Kasumi-1 (cell line): ENCODE measurements around the gene ARHGEF37.
A peak's percentile ranks its signal among the peaks of the same experiment; 100 is the strongest.

Source experiments
- DNase-seq, 2 experiments: peaks; one replicate each; lab custom pipeline; 2025; lab: John Stamatoyannopoulos, UW

Gene ARHGEF37

DNA sequence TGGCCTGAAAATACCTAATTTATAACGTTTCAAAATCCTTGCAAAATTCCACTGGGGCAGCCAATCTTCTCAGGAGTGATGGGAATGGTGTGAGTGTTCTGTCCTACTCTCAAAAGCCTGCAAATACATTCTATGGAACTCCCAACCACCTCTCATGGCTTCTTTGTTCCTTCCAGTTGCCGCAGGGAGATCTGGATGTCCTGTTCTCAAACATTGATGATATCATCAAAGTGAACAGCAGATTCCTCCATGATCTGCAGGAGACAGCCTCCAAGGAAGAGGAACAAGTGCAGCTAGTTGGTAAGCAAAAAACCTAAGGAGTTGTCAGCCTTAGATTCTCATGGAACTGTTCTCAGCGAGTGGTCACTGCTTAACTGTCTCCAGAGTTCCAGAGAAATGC, 19.6 kb downstream of the ARHGEF37 start:
- no peak for DNase-seq

DNA sequence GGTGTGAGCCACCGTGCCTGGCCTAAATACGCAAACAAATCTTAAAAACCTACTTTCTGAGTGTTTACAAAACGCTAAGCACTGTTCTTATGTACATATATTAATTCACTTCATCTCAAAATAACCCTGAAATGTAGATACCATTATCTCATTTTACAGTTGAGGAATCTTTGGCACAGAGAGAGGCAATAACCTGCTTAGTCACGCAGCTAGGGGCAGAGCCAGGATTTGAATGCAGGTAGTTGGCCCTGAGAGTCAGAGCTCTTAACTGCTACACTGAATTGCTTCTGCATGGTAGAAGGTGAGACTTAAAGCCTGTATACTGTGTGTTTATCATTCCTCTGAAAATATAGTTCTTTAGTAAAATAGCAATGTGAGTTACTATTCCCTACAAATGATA, 21.9 kb downstream of the ARHGEF37 start:
- no peak for DNase-seq

DNA sequence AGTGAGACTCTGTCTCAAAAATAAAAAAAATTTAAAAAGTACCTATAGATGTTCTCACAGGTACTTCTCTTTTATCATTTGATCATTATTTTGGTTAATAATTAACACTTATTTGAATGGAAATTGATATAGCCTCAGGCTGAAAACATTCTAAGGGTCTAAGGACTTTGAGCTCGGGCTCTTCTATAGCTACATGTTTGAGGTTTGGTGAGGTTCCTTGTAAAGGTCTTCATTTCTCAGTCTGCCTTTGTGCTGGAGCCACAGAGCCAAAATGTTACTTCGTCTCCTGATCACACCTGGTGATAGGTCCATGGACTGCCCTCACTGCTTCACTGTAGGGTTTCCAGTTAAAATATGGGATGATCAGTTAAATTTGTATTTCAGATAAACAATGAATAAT, 22.6 kb downstream of the ARHGEF37 start:
- DNase-seq, result no peak

DNA sequence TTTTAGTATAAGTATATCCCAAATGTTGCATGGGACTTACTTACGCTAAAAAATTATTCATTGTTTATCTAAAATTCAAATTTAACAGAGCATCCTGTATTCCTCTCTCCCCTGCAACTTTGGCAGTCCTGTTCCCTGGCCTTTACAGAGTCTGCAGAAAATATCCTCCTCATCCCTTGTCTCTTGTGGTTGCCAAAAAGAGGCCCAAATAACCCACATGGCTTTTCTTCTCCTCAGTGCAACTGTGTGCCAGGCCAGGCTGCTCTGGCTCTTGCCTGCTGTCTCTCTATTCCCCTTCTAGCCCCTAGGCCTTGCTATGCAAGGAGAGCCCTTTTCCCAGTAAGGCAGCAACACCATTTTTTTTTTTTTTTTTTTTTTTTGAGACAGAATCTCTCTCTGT, 23.0 kb downstream of the ARHGEF37 start:
- DNase-seq, result no peak

DNA sequence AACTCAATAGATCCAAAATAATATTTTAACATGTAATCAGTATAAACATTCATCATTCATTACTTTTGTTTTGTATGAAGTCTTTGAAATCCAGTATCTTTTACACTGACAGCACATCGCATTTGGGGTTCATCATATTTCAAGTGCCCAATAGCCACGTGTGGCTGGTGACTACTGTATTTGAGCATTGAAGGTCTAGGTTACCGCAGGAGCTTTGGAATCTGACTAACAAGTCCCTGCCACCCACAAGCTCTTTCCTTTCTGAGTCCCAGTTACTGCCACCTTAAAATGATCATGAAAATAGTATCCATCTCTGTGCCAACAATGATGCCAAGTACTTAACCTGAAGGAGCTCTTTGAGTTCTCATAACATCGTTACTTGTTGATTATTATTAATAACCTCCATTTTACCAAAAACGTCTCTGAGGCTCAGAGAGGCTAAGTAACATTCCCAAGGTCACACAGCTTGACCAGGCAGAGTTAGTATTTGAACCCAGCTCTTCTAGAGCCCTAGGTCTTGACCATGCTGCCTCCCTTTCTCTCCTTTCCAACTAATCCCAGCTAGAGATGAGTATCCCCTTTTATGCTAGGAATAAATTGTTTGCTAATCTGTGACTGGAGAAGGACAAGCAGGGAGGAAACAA, 24.2 kb downstream of the ARHGEF37 start:
- DNase-seq, result no peak

DNA sequence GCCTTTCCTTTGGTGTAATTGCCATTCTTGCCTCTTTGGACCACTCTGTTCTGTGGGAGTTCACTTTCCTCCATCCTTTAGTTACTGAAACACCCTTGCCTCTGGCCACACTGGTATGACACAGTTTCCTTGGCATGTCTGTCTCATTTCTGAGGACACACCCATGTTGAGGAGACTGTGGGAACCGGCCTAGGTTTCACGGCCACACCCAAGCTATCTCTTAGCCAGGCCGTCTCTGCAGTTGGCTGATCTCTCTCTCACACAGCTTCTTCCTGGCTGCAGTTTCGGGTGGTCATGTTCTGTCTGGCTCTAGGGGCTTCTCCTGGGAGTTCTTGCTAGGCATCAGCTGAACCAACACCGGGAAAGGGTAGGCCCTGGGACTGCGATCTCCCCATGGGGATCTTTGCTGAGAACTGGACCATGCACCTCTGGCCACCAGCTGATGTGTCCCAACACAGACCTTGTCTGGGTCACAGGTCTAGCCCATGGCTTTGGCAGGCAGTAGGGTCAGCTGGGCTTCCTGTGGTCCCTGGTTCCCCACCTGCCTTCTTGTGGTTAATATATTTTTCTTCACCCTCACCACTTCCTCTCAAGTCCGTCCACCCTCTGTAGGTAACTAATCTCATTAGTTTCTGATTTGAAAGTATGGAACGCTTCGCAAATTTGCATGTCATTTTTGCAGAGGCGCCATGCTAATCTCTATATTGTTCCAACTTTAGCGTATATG, 24.9 kb downstream of the ARHGEF37 start:
- no peak for DNase-seq

DNA sequence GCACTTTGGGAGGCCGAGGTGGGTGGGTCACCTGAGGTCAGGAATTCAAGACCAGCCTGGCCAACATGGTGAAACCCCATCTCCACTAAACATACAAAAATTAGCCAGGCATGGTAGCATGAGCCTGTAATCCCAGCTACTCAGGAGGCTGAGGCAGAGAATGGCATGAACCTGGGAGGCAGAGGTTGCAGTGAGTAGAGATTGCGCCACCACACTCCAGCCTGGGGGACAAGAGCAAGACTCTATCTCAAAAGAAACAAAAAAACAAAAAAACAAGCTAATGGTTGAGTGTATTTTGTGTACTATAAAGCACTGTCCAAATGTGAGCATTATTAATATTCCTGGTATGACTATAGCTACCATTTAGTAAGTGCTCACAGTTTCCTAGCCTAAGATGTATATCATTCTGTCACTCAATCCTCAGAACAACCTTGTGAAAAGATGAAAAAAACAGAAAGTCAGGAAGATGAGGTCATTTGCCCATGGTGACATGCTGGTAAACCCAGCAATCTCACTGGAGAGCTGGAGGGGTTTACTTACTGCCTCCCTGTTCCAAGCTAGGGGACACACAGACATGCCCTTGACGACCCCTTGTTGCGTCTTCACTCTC, 27.7 kb downstream of the ARHGEF37 start:
- DNase-seq, result no peak

DNA sequence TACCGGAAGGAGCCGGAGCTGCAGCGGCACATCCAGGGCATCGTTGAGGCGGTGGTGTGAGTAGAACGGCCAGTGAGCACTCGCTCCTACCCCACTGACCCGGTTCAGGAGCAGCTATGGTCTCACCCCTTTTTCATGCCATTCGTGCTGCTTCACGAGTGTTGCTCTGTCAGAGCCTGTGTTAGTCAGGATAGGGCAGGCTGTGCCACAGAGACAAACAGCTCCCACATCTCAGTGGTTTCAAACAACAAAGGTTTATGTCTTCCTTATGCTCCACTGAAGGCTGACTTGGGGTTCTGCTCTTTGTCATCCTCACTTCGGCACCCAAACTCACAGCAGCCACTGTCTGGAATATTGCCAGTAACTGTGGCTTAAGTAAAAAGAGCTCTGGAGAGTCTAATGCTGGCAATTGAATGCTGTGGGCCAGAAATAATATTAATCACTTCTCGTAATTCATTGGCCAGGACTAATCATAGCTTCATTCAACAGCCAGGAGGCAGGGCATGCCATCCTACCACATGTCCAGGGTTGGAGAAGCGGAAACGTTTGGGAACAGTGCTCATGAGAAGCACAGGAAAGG, 28.4 kb downstream of the ARHGEF37 start:
- no peak for DNase-seq

DNA sequence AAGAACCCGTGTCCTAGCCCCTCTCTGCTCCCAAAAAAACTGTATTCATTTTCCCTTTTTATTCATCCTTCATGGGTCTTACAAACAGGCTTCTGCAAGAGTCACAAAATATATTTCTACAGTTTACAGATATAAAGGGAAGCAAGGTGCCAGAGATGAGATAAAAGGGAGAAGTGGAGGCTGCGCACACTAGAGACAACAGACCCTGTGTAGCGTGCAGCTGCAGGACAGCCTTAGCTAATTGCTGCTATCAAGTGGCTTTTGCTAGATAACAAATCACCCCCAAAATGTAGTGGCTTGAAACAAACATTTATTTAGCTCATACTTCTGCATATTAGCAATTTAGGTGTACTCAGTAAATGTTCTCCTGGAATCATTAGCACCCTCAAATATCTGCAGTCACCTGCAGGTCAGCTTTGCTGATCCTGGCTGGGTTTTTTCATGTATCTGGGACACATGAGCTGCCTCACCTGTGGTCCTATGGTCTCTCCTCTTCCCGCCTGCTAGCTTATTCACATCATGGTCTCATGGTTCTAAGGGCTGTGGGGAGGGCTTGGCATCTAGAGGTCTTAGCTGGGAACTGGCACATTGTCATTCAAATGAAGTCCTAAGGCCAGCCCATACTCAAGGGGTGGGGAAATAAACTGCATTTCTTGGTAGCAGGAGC, 29.4 kb downstream of the ARHGEF37 start:
- DNase-seq, result no peak

DNA sequence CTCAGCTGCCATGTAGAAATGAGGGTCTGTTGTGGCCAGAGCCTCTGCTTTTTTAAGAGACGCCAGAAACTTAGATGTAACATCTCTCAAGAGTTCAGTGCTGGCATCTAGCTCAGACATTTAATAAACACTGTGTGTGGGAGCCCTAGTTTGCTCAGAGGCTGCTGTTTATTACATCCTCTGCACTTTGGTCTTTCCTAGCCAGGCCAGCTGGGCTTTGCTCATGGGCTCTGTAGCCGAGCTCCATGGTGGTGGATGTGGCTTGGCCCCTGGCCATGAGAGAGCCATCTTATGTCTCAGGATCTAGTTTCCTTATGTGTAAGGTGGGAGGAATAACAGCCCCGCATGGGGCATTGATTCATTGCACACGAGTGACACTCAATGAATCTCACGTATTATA, 30.0 kb downstream of the ARHGEF37 start:
- no peak for DNase-seq

DNA sequence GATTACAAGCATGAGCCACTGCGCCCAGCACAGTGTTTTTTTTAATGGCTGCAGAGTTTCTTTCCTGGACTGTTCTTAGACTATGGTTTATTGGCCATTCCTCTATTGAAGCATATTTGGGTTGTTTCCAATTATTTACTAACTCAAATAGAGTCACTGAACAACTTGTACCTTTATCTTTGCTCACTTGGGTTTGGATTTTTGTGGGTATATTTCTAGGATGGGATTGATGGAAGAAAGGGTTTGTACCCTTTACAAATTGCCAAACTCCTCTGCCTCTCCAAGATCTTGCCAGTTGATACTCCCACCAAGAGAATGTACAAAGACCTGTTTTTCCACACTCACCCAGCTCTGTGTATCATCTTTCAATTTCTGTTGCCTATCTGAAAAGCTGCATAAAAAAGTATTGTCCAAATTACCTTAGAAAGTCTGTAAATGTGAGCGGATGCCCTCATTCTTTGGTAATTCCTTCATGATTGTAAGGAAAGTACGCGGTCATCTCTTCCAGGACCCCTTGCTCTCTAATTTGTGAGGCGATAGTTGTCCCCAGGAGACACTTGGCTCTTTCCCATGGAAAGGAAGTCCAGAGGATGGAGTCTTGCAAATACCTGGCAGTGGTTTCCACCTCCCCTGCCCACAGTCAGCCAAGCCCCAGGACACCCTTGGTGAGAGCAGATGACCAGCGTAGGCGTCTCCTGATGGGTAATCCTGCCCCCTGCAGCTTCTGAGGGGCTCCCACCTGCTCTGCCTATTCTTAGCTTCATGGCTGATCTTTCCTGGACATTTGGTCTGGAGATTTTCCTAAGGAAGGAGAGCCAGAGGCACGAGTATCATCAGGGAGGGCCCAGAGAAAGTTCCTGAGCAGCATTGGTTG, 33.0 kb downstream of the ARHGEF37 start:
- DNase-seq, result no peak

DNA sequence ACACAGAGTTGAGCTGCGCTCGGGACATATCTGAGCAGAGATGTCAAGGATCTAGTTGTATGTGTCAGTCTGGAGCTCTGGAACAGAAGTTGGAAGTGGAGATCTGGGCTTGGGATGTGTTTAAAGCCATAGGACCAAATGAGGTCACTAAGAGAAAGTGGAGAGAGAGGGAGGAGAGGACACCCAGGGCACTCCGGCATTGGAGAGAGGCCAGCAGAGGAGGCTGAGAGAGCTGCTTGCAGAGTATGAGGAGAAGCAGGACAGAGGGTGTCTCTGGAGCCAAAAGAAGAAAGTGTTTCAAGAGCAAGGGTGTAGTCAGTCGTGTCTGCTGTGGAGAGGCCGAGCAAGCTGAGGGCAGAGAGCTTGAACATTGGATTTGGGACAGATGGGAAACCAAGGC, 34.7 kb downstream of the ARHGEF37 start:
- DNase-seq, result no peak

DNA sequence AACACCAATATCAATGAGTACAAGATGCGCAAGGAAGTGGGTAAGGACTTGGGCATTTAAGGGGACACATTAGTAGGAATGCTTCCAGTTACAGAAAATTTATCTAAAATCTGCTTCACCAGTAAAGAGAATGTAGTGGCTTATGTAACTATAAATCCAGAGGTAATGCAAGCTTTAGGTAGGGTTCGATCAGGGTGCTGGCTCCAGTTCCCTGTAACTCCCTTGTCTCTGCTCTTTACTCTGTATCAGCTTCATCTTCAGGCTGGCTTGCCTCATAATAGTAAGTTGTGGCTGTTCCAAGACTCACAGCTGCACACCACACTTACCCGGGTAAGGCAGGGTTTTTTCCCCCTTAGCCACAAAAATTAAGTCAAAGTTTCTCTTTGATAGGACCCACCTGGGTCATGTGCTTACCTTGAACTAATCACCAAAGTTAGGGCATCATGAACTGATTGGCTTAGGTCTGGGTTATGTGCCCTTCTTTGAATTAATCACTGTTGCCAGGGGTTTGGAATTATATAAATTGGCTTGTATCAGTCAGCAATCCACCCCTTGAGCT, 35.5 kb downstream of the ARHGEF37 start:
- DNase-seq, result no peak

DNA sequence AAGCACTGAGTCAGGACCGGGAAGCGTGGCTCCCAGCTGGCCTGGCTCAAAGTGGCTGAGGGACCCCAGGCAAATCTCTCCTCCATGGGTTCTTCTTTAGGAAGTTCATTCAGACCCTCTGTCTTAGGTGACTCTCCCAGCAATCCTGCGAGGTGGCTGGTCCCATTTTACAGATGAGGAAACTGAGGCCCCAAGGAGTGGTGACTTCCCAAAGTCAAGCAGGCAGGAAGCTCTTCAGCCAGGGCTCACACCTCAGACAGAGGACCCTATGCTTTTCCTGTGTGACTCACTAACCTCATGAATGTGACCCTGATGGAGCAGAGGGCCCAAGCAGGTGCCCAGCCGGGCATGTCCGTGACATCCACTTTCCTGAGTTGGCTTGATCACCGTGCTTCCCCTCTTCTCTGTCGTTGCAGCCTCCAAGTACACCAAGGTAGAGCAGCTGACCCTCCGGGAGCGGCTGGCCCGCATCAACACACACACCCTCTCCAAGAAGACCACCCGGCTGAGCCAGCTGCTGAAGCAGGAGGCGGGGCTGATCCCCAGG, 36.5 kb downstream of the ARHGEF37 start:
- no peak for DNase-seq

DNA sequence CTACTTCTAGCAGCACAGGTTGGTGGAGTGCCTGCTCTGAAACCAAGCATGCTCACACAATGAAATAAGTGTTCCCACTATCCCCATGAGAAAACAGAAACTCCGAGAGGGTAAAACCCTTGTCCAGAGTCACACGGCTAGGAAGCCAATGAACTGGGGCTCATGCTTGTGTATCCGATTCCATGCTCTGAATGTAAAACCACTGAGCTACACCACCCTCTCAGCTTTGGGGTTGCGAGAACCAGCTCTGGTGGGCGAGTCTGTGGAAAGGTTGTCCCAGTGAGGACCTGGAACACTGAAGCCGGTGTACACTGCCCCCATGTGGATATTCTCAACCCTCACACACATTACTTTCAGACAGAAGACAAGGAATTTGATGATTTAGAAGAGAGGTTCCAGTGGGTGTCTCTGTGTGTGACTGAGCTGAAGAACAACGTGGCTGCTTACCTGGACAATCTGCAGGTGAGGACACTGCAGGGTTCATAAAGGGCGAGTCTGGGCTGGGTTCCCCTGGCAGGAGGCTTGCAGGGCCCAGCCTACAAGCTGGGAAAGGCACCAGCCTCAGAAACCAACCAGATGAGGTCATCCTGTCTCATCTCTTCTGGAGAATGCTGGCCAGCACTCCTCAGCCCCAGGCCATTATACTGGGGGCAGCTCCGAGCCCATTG, 37.4 kb downstream of the ARHGEF37 start:
- peak; percentile 77 to 80 for DNase-seq

DNA sequence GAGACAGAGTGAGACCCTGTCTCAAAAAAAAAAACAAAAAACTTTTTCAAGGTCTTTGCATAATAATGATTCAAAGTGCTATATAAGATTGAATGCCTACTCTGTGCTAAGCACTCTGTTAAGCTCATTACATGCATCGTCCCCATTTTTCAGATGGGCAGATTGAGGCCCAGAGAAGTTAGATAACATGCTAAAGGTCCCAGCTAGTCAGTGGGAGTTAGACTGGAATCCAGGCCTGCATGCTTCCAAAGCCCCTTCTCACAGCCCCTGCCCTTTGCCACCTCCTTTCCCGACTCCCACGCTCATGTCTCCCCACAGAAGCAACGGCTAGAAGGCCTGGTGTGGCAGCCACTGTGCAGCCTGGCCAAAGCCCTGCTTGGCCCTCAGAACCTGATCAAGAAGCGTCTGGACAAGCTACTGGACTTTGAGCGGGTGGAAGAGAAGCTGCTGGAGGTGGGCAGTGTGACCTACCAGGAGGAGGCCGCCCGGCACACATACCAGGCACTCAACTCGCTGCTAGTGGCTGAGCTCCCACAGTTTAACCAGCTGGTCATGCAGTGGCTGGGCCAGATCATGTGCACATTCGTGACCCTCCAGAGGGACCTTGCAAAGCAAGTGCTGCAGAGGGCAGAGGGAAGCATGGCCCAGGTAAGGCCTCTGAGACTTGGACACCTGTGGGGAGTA, 40.3 kb downstream of the ARHGEF37 start:
- no peak for DNase-seq

DNA sequence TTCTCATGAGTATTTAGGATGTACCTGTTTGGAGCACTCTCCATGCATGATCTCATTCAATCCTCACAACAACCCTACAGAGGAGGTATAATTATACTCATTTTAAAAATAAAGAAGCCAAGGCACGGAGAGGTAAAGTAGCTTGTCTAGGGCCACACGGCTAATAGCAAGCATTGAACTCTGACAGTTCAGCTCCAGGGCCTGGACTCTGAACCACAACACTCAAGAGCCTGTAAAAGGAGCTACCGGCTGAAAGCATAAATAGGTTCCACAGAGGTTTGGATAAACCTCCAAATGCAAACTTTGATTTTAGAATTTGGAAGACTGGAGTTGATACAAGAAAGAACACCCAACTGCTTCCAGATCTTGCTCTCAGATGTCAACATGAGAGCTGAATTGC, 41.2 kb downstream of the ARHGEF37 start:
- DNase-seq, result no peak

DNA sequence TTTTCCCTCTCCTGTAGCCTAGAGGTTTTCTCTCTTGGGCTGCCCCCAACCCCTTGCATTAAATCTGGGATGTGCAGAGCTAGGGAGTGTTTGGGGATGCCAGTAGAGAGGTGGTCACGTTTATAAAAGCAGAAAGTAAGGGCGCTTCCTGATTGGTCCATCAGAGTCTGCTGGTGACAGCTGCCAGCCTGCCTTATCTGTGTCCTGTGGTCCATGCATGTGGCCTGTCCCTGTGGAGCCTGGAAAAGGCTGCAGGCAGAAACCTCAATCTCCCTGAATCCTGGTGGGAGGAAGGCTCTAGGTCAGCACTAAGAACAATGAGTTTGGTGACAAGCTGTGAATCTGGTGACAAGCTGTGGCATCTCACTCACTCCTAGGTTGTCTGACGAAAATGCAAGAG, 42.2 kb downstream of the ARHGEF37 start:
- no peak for DNase-seq

DNA sequence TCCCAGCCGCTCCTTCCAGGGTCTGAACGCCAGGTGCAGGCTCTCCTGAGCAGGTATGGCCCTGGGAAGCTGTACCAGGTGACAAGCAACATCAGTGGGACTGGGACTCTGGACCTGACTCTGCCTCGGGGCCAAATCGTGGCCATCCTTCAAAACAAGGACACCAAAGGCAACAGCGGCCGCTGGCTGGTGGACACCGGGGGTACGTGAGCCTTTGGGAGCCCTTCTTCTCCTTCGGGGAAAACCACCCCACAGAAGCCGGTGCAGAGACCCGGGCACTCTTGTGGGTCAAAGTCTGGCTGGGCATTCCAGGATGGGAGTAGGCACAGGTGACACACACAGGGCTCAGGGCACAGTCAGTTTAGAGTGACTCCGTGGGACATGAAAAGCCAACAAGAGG, 45.8 kb downstream of the ARHGEF37 start:
- no peak for DNase-seq

DNA sequence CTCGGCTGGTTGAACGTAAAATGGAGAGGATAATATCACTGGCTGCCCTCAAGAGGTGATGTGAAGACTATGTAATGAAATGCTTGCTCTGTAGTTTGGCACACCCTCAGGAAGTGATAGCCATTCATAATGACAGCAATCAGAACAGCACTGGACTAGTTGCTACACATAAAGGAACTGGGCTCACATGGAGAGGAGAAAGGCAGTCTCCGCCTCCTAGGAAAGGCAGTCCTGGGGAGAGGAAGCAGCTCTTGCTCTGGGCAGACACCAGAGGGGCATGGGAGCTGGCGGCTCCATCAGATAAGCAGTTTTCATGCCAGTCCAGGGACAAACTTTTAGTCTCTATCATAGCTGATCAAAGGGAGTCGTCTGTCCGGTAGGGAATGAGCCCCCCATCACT, 46.9 kb downstream of the ARHGEF37 start:
- no peak for DNase-seq
